Neutrophil (primary cell): ENCODE results near the gene PPP1R37.

Source experiments
- H3K27ac ChIP-seq: fragments of 200-600 bp; sonication (generic); 2 replicates; pipeline ENCODE4 v1.5.1; 2016; ENCODE audit warnings: mild to moderate bottlenecking, moderate library complexity
- H3K27me3 ChIP-seq: fragments of 200-600 bp; sonication (generic); 2 replicates; pipeline ENCODE4 v1.6.0; 2016; ENCODE audit warnings: mild to moderate bottlenecking
- H3K36me3 ChIP-seq: fragments of 200-600 bp; sonication (generic); 2 replicates; pipeline ENCODE4 v1.5.1; 2017
- H3K4me1 ChIP-seq, 2 experiments: fragments of 200-600 bp in 1 of 2; sonication (generic) in 1 of 2; 1 replicate in 1 of 2; 2 replicates in 1 of 2; pipeline versions ENCODE4 v1.5.1 to v1.6.1; 2013 to 2016; ENCODE audit warnings: low read depth in 1 of 2, low read length in 1 of 2, mild to moderate bottlenecking in 1 of 2, moderate library complexity in 1 of 2; ENCODE audit not compliant: control insufficient read depth in 1 of 2, insufficient read depth in 1 of 2
- H3K4me3 ChIP-seq, 2 experiments: fragments of 200-600 bp in 1 of 2; sonication (generic) in 1 of 2; 1 replicate in 1 of 2; 2 replicates in 1 of 2; pipeline ENCODE4 v1.5.1; 2013 to 2016; ENCODE audit warnings: low read depth in 1 of 2, low read length in 1 of 2, mild to moderate bottlenecking in 1 of 2, moderate library complexity in 1 of 2
- H3K9me3 ChIP-seq: fragments of 200-600 bp; sonication (generic); 2 replicates; pipeline ENCODE4 v1.5.1; 2016
- TF ChIP-seq, protein P1 (sequence below): fragments of 200-600 bp; sonication (generic); IDR thresholded peaks from 2 replicates; pipeline ENCODE4 v1.5.1; 2016; ENCODE audit warnings: antibody characterized with exemption

PPP1R37 gene

DNA sequence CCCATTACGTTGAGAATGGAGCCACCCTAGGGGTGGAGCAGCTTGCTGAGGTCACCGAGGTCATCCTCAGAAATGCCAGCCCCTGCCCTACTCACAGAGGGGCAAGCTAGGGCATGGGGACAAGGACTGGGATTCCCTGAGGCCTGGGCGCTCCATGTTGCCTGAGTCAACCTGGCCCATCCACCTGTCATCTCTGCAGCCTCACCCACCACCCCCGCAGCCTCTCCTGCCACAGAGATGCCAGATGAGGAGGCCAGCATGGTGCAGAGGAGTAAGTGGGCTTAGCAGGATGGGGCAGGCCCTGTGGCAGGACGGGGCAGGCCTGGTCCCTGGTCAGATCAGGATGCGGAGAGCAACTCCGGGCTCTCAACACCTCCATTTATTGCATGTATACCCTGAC lies 58.3 kb downstream of the PPP1R37 start:
- TF ChIP-seq, protein P1, sequence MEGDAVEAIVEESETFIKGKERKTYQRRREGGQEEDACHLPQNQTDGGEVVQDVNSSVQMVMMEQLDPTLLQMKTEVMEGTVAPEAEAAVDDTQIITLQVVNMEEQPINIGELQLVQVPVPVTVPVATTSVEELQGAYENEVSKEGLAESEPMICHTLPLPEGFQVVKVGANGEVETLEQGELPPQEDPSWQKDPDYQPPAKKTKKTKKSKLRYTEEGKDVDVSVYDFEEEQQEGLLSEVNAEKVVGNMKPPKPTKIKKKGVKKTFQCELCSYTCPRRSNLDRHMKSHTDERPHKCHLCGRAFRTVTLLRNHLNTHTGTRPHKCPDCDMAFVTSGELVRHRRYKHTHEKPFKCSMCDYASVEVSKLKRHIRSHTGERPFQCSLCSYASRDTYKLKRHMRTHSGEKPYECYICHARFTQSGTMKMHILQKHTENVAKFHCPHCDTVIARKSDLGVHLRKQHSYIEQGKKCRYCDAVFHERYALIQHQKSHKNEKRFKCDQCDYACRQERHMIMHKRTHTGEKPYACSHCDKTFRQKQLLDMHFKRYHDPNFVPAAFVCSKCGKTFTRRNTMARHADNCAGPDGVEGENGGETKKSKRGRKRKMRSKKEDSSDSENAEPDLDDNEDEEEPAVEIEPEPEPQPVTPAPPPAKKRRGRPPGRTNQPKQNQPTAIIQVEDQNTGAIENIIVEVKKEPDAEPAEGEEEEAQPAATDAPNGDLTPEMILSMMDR, result no peak
- peaks cover 23 to 26% of the 10 kb centered on the region in 2 experiments for H3K4me1 ChIP-seq
- peaks cover 20% of the 10 kb centered on the region for H3K36me3 ChIP-seq
- no peak overlapping the region for H3K4me3 ChIP-seq
- H3K27ac ChIP-seq, result no peak overlapping the region
- peaks cover 61% of the 10 kb centered on the region for H3K27me3 ChIP-seq
- no peaks in the 10 kb centered on the region for H3K9me3 ChIP-seq

DNA sequence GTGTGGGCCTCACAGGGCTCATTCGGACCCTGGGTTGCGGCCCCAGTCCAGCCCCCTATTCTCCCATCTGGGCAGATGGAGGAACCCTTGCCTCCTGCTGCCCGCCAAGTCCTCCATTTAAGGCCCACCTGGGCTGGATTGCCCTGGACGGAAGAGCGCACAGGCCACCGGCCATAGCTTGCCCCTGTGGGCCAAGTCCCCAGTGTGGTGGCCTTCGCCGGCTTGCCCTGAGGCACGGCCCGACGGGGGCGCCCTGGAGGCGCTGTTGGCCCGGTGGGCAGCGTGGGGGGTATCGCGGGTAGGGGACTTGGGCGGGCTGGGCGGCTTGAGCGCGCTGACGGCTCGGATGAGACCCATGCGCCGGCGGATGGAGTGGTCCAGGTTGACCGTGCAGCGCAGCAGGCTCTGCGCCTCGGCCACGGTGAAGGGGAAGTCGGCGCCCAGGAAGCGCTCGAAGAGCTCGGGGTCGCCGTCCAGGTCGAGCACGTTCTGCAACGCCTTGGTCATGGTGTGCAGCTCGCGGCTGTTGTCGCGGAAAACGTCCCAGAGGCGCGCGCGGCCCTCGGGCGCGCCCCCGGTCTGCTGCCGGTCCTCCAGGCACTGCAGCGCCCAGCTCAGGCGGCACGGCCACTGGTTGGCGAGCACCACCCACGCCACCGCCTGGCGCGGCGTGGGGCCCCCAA lies 59.0 kb downstream of the PPP1R37 start:
- H3K36me3 ChIP-seq, result peaks cover 14% of the 10 kb centered on the region
- no peak overlapping the region for H3K27ac ChIP-seq
- TF ChIP-seq, protein P1, result no peak
- no peaks in the 10 kb centered on the region for H3K9me3 ChIP-seq
- H3K4me3 ChIP-seq, result peak overlapping the region; percentile 25 to 46
- peaks cover 23 to 26% of the 10 kb centered on the region in 2 experiments for H3K4me1 ChIP-seq
- H3K27me3 ChIP-seq, result peaks cover 67% of the 10 kb centered on the region

DNA sequence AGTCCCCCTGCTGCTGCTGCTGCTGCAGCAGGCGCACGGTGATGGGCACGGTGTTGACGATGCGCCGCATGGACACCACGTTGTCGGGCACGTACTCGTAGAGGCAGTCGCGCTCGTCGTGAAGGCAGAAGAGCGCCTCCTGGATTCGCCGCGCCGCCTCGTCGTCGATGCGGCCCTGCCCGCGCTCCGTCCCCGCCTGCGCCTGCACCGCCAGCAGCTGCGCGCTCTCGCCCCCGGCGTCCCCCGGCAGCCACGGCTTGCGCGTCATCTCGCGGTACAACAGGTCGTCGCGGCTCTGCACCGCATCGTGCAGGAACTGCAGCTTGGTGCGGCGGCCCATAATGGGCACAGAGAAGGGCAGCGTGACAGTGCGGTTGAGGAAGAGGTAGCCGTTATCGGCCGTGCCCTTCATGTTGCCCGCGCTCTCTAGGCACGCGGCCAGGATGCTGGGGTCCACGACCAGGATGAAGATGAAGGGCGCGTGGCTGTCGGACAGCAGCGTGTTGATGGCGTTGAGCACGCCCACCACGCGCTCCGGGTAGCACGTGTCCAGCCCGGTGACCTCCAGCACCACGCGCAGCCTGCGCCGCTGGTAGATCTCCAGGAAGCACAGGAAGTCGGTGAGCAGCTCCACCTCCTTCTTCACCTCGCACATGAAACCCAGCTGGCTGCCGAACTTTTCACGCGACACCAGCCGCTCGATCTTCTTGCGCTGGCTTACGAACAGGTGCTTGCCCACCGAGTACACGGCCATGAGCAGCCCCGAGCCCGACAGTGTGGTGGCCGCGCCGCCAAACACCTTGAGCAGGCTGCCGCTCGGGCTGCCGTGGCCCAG lies 59.7 kb downstream of the PPP1R37 start:
- Histone ChIP-seq H3K4me1 (peaks cover 23 to 26% of the 10 kb centered on the region in 2 experiments), H3K36me3 (peaks cover 6% of the 10 kb centered on the region), H3K4me3 (peak overlapping the region; percentile 25 to 46), H3K27ac (no peak overlapping the region), H3K9me3 (no peaks in the 10 kb centered on the region), H3K27me3 (peaks cover 73% of the 10 kb centered on the region)
- TF ChIP-seq, protein P1, result no peak

DNA sequence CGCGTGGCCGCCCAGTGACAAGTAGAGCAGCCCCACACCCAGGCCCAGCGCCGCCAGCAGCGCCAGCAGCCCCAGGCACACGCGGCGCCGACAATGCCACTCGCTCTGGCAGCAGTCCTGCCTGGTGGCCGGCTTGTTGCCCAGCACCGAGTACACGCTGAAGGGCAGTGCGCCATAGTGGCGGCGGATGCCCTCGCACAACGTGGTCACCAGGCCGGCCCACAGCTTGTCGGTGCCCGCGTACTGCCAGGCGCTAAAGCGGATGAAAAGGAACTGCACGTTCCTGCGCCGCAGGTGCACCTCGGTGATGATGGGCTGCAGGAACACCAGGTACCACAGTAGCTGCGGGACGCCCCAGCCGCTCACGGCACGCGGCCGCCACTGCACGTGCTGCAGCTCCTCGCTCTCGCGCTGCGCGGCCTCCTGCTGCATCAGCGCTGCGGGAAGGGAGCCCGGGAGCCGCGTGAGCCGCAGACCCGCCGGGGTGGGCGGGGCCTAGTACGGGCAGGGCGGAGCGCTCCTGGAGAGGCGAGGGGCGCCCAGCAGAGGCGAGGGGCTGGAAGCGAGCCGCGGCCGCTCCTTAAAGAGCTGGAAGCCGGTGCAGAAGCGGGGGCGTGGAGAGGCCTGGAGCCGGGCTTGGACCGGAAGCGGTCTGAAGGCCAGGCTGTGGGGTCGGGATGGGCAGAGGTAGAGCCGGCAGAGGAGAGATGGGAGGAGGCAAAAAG lies 60.5 kb downstream of the PPP1R37 start:
- H3K36me3 ChIP-seq, result peaks cover under 1% of the 10 kb centered on the region
- TF ChIP-seq, protein P1, result no peak
- H3K27me3 ChIP-seq, result peaks cover 81% of the 10 kb centered on the region
- no peaks in the 10 kb centered on the region for H3K9me3 ChIP-seq
- H3K4me1 ChIP-seq, result peaks cover 23 to 26% of the 10 kb centered on the region in 2 experiments
- H3K27ac ChIP-seq, result no peak overlapping the region
- H3K4me3 ChIP-seq, result peak overlapping the region; percentile 25 to 46

DNA sequence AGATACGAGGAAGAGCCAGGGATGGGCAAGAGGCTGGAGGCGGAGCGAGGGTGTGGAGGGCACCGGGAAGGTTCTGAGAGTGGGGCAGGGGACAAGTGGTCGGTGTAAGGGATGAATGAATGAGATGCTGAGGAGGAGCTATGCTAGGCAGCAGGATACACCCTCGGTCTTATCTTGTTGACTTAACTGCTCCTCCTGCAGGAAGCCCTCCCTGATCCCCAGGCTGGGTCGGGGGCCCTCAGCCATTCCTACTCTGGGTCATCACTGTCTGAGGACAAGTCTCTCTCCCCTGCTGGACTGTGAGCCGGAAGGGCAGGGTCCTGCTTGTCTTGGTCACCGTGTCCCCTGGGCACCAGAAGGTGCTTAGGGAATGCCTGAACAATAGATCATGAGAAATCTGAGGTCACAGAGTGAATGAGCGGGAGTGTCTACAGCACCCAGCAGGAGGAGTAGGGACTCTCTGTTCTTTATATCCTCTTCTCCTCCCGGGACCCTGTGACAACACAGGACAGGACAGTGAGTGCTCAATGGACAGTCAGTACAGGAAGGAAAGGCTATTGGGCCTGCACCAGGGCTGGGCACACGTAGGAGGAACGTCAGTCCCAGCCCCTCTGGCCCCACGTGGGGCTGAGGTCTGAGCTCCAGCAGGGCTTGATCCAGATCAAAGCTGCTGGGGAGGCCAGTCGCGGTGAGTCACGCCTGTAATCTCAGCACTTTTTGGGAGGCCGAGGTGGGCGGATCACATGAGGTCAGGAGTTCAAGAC lies 61.3 kb downstream of the PPP1R37 start:
- Histone ChIP-seq H3K36me3 (no peaks in the 10 kb centered on the region), H3K9me3 (no peaks in the 10 kb centered on the region), H3K4me1 (peaks cover 23 to 26% of the 10 kb centered on the region in 2 experiments), H3K27me3 (peaks cover 89% of the 10 kb centered on the region), H3K27ac (no peak overlapping the region), H3K4me3 (no peak overlapping the region)
- TF ChIP-seq, protein P1, result no peak
